Left ventricle myocardium superior (tissue), 1 donor: ENCODE measurements around the gene FLVCR1. TPM values are rescaled to one million over a fixed set of nuclear protein-coding genes. Genes with fewer than 3 reads are reported as not detected.
"Not testable (repeated sequence)": the region's sequence is repeated elsewhere in the genome, so short reads cannot be mapped to it uniquely, and the experiment has no call there.

Experiments used
- ATAC-seq: fragments of 200-7000 bp; cut with Tn5 transposase; one replicate; pipeline ENCODE4 v1.9.1; 2020; ENCODE audit warnings: mild to moderate bottlenecking, moderate library complexity
- DNase-seq: peaks from one replicate; pipeline ENCODE4 v3.0.0-alpha.2; 2020
- intact Hi-C: fragments of 100-400 bp; cut with micrococcal nuclease; formaldehyde crosslinking; loops from one replicate; pipeline ENCODE4 v1.11.0; 2022
- total RNA-seq: library from RNA; stranded (reverse); fragmentation: NEBNext Ultra II Directional; extraction: Animal tissue kit (Norgen Biotek cat#: 25700); gene quantifications from one replicate; pipeline ENCODE4 v1.2.1, GENCODE V29; 2021
- donor health status: DM: no; HTN: yes; CAD: no; lungs with severe emphysema.

Gene FLVCR1
- total RNA-seq, 1 donor from 2014 or later: 2.0 TPM

DNA sequence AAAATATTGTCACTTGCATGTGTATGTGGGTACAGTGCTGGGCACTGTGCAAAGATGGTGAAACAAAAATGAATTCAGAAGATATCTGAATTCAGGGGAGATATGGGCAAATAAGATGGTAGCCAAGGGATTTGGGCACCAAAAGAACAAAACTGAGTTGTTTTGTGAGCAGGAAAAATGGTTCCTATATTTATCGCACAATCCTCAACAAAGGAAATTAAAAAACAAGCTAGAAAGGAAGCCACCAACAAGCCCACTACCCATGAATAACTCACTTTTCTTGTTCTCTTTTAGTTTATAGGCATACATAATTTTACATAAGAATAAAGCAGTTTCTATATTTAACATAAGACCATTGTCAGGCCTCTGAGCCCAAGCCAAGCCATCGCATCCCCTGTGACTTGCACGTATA lies 51.6 kb downstream of the FLVCR1 start:
- ATAC-seq (no peak), DNase-seq (no peak)
- intact Hi-C loops: no loop called here

DNA sequence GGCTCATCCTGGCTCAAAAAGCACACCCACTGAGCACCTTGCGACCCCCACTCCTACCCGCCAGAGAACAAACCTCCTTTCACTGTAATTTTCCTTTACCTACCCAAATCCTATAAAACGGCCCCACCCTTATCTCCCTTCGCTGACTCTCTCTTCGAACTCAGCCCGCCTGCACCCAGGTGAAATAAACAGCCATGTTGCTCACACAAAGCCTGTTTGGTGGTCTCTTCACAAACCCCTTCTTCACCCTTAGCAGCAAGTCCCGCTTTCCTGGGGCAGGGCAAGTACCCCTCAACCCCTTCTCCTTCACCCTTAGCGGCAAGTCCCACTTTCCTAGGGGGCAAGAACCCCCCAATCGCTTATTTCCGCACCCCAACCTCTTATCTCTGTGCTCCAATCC lies 52.1 kb downstream of the FLVCR1 start:
- DNase-seq, ATAC-seq, intact Hi-C loops: not testable (repeated sequence)

DNA sequence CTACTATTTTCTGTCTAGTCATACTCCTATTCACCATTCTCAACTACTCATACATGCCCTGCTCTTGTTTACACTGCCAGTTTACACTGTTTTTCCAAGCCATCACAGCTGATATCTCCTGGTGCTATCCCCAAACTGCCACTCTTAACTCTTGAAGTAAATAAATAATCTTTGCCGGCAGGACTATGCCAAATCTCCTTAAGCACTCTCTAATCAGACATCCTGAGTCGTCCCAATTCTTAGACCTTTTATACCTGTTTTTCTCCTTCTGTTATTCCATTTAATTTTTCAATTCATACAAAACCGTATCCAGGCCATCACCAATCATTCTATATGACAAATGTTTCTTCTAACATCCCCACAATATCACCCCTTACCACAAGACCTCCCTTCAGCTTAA lies 55.6 kb downstream of the FLVCR1 start:
- intact Hi-C loops, ATAC-seq: not testable (repeated sequence)

DNA sequence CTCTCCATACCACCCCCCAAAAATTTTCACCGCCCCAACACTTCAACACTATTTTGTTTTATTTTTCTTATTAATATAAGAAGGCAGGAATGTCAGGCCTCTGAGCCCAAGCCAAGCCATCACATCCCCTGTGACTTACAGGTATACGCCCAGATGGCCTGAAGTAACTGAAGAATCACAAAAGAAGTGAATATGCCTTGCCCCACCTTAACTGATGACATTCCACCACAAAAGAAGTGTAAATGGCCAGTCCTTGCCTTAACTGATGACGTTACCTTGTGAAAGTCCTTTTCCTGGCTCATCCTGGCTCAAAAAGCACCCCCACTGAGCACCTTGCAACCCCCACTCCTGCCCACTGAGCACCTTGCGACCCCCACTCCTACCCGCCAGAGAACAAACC lies 56.0 kb downstream of the FLVCR1 start:
- intact Hi-C loops, ATAC-seq, DNase-seq: not testable (repeated sequence)

More for the DNA sequence above, 55.6 kb downstream of the FLVCR1 start:
- not testable (repeated sequence) for DNase-seq

DNA sequence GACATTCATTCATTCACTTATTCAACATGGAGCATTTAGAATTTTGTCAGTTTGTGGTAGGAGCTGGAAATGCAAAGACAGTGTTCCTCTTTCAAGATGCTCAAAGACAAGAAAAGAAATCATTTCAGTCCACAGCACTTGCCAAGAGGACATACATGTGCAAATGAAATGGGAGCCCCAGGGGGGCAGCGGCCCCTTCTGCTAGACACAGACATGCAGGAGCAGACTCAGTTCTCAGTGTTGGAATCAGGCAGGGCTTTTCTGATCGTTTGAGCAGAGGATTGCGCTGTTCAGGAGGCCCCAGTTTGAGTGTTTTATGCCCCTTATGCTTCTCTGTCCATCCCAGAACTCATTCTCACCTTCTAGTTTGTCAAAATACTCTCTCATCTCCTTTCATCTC lies 56.7 kb downstream of the FLVCR1 start:
- no peak for DNase-seq
- intact Hi-C loops: no loop called here
- ATAC-seq: no peak

DNA sequence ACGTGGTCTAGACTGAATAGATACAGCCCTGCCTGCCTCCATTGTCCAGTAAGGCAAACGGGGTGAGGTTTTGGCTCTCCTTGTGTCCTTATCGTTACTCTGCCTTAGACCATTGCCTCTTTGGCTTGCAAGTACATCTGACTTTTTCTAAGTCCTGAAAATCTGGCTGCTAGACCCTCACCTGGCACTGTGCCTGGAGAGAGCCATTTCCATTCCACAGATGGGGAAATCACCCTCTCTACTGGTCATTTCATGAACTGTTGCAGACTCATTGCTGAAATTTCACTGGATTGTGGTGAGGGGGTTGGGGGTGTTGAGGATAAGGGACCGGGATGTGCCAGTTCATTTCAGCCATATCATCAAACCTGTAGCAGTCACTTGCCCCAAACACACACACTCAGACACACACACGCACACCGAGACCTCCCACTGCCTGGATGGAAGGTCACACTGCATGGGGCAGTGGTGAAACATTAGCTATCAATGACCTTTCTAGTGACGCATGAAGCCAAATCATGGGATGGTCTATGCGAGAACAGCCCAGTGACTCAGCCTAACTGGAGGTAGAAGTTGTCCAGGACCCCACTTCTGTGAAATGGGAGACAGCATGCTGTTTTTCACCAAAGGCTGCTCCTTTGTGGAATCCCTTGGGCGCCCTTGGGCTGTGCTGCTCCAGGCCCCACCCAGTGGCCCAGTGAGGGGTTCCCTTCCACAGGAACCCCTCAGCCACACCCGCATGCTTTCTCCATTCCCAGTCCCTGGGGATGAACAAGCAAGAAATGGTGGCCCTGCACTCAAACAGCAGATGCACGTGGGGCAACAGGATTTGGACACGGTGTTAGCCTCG lies 57.4 kb downstream of the FLVCR1 start:
- DNase-seq: peak; percentile 68
- intact Hi-C loops: no loop called here
- ATAC-seq: peak; percentile 62

DNA sequence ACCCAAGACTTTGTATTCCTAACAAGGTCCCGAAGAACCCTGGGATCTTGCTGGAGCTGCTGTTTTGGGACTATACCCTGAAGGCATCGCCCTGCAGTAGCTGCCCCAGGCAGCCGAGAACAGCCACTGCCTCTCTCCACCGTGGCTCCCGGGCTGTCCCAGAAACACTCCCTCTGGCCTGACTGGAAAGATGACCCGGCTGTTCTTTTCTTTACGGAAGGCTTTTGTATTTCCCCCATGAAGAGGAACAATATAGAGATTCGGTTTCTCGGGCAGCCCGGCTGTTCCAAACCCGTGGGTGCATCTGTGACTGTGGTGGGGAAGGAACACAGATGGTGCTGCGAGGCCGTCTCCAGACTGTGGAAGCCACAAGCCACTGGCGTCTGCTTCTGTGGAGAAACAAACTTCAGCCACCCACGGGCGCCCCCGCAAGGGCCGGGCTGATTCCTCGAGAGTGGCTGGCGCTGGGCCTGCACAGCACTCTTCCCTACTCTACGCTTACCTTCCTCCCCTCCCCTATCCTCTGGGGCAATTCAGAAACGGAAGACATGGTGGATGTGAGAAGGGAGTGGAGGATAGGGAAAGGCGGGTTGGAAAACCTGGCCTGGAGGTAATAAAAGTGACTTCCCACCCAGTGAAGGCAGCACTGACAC lies 58.5 kb downstream of the FLVCR1 start:
- intact Hi-C loops: no loop called here
- ATAC-seq (peak; percentile 80), DNase-seq (peak; percentile 67)

DNA sequence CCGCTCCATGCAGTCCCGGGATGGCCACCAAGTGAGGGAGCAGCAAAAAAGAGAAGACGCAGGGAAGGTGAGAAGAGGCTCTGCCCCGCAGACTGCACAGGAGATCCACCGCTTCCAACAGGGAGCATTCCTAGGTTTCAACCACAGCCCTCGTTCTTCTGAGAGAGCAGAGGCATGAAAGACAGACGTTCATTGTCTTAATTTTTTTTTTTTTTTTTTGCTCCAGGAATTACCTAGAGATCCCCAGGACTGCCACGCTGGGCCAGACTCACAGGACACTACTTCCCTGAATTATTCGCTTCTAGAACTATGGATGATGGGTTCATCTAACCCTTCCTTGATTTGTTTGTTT lies 59.0 kb downstream of the FLVCR1 start:
- intact Hi-C loops: no loop called here
- no peak for DNase-seq
- no peak for ATAC-seq

DNA sequence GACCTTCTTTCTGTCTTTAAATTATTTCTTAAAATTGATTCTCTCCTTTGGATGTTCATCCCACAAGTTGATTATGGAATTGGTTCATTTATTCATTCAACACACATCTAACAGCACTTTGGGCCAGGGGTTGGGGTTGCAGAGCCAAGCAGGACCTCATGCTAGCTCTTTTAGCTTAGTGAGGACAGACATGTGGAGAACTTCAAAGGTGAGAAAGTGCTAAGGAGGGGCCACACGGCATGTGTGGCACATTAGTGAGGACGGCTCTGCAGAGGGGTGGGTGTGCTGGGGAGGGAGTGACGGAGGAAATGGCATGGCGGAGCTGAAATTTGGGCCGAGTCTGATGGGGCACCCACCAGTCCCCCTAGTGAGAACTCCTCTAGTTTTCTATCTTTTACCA lies 59.8 kb downstream of the FLVCR1 start:
- intact Hi-C loops: no loop called here
- ATAC-seq (no peak), DNase-seq (no peak)

DNA sequence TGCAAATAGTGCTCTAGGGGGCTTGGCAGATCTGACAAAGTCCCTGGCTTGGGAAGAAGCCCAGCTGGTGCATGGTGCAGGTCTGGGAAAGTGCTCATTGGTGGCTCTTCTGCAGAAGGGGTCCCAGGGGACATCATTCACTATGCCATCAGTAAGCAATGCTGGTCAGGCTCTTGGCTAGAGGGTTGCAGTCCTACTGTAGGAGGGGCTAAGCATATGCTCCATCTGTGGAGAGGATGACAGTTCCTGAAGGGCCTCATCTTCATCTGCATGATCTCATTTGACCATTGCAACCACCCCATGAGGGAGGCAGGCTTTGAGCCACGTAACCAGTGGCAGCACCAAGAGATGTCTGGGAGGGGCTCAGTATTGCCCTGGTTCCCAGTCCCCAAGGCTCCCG lies 60.7 kb downstream of the FLVCR1 start:
- intact Hi-C loops: no loop called here
- DNase-seq (no peak), ATAC-seq (no peak)

DNA sequence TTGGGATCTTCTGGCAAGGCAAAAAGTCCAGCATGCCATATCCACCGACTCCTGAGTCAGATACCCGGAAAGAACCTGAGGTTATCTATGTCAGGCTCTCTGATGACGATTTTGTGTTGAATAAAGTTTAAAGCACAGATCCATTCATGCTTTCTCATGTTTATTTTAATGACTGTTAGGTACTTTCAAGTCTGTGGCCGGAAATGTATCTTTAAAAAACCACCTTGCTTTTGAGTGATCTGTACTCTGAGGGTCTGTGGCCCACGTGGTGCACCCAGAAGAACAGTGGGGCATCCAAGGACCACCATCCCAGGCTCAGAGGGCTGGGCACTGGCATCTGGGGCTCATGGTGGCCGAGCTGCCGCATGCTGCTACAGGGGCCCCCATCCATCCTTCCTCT lies 62.2 kb downstream of the FLVCR1 start:
- DNase-seq (no peak), ATAC-seq (no peak)
- intact Hi-C loops: no loop called here

DNA sequence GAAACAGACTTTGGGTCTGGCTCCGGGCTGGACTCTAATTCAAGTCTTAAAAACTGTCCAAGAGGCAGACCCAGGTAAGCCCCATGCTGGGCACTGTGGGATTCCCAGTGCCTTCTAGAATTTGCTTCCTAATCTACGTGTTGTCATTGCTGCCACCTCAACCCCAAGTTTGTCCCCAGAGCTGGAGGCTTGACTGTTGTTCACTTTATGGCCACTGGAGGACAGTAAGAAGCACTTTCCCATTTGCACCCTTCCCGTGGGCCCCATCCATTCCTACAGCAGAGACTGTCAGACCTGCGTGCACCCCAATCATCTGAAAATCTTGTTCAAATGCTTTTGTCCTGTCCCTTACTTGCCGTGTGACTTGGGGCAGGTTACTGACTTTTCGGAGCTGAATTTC lies 62.8 kb downstream of the FLVCR1 start:
- ATAC-seq: no peak
- intact Hi-C loops: no loop called here
- no peak for DNase-seq

DNA sequence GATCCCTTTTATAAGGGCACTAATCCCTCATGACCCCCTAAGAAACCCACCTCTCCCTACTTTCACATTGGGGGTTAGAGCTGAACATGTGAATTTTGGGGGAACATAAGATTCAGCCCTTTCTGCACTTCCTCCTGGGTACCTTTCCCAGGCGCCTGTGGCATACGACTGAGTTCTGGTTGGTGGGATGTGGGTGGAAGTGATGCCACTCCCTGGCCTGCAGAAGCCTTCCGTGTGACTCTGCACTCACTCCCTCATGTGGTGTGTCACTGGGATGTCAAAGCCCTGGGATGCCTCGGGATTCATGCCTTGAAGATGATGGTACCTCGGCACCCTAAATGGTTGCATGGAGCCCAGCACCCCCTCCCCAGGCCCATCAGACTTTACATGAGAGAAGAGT lies 63.9 kb downstream of the FLVCR1 start:
- DNase-seq (no peak), ATAC-seq (no peak)
- intact Hi-C loops: no loop called here

DNA sequence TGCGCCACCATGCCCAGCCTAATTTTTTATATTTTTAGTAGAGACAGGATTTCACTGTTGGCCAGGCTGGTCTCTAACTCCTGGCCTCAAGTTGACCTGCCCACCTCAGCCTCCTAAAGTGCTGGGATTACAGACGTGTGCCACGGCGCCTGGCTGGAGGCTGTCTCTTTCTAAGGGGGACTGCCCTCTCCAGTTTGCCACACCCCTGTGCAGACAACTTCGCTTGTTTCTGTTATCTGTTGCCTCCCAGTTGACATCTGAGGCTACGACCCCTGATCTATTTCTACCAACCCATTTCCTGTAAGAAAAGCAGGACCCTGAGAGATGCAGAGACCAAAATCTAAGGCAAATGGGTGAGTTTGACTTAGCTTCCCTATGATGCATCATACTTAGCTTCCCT lies 68.3 kb downstream of the FLVCR1 start:
- DNase-seq: no peak
- ATAC-seq: no peak
- intact Hi-C loops: no loop called here

DNA sequence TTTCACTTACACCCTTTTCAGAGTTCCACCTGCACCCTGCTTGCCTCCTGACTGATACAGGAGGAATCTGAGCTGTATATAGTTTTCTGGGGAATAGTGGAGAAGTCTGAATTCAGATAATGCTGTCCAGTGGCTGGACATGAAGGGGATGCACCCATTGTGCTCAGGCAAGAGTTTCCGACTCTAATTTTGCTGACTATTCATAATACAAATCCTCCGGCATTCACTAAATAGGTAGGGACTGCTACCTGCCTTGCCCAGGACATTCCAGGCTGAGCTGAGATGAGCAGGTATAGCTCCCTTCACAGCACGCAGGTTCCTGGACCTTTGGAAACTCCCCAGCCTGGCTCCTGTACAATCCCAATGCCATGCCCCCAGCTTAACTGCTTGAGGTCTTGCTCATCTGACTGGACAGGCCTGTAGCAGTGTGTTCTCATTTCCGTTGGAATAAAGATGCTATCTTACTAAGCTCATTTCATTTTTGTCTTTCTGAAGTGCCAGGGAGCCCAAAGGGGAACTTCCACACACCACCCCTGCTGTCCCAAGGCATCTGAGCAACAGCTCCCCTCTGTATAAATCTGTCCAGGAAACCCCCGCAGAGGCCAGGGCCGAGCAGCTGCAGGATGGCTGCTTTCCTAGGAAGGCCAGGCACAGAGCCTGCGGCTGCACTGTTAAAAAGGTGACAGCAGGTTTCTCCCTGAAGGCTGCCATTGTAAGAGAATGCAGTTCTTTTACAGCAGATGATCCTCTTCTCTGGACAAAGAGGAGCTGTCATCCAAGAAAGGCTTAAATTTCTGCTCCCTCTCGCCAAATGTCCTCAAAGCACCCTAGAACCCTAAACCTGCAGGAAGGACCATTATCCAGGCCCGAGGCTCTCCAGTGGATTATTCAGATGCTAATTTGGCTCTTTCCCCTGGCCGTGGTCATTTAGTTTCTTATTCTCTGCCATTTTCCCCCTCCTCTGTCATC lies 70.5 kb downstream of the FLVCR1 start:
- no peak for ATAC-seq

DNA sequence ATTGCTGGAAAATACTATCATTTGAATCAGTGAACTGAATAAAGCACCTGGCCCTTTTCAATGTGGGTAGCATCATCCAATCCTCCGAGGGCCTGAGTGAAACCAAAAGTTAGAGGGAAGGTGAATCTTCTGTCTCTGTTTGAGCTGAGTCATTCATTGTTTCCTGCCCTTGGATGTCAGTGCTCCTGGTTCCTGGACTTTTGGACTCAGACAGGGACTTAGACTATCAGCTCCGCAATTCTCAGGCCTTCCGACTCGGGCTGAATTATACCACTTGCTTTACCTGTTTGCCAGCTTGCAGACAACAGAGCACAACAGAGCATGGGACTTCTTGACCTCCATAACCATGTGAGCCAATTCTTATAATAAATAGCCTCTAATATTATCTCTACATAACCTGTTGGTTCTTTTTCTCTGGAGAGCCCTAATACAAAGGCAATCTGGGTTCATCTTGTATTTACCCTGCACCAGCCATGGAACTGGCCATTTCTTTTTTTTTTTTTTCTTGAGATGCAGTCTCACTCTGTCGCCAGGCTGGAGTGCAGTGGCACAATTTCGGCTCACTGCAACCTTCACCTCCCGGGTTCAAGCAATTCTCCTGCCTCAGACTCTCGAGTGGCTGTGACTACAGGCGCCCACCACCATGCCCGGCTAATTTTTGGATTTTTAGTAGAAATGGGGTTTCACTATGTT lies 73.1 kb downstream of the FLVCR1 start:
- no peak for DNase-seq
- ATAC-seq: no peak
- intact Hi-C loops: no loop called here

More for the DNA sequence above, 70.5 kb downstream of the FLVCR1 start:
- DNase-seq: no peak
- intact Hi-C loops: no loop called here

DNA sequence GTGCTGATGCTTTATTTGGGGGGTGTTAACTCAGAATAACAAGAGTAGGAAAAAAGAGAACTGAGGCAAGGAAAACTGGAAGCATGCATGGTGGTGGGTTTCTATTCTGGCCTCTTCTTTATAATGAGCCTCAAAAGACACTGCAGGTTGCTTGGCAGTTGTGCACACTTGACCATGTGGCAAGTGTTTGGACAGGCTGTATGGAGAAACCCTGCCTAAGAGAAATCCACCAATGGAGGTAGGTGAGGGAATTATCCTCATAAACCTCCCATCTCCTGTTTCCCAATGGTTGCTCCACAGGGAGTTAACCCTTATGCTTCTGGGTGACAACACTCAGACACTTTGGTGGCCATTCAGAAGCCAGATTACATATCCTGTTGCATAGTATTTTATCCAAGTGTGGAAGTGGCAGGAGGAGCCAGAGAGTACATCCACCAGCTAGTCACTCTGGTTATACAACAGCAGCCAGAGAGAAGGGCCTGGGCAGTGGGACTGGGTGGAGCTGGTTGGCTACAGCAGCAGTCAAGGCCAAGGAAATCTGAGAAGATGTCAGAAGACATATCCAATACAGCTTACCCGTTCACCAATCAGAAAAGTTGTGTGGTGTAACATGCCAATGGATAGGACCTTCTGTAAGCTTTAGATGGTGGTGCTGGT lies 75.9 kb downstream of the FLVCR1 start:
- DNase-seq: no peak
- intact Hi-C loops: no loop called here
- no peak for ATAC-seq

DNA sequence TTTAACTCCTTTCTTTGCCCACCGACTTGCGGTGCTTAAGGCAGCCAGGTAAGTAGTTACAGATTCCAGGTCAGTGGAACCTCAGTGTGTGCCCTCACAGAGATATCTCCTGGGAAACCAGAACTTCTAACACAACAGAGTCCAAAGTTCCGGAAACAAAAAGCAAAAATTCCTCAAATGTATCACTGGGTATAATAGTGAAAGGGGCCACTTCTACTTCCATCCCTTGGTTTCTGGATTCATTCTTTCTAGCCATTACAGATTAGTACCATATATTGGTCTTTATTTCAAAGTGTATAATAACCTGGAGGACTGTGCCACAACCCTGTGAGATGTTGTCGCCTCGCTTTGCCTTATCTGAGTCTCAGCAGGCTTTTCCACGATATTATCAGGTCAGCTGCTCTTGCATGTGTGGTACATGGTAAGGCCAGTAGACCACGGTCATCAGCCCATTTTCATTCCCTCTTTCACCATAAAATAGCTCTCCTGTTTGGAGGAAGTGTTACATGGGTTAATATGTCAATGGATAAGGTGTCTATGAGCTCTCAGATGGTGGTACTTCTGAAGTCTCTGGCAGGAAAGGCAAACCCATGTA lies 77.4 kb downstream of the FLVCR1 start:
- intact Hi-C loops: no loop called here

More for the DNA sequence above, 77.4 kb downstream of the FLVCR1 start:
- DNase-seq (no peak), ATAC-seq (no peak)
